ENCODE results near the gene NPFF. TPM values are rescaled to one million over a fixed set of nuclear protein-coding genes. Genes with fewer than 3 reads are reported as not detected.

The NPFF gene
- total and polyA plus RNA-seq, 2 donors (not counting 3 experiments of a cell fraction or from before 2014, with no cell fraction given), result not detected

DNA sequence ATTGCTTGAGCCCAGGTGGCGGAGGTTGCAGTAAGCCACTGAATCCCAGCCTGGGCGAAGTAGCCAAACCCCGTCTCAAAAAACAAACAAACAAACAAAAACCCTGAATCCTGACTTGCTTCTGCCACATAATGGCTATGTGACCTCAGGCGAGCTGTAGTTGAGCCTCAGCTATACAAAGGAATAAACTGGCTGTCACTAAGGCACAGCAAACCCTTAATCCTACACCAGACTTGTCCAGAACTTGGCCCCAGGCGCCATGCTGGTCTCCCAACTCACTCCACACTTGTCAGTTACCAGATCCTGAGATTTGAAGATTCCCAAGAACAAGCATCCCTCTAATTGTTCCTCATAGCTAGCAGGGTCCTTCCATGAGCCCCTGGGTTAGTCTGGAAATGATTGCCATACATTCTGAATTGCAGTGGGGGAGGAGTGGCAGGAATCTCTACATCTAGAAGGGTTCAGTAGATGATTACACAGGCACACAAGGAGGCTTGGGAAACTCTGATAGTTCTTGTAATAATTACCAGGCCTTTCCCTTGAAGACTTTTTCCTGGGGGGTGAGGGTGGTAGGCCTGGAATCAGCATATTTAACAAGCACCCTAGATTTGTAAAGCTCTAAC is 17.9 kb downstream of the NPFF start:
- ChIA-PET CTCF (interaction anchor here (1.0 to 1.4 kb wide), 3 partner anchors 10 to 13 kb away, joined by 3 to 4 read pairs (median 4); partner anchors contain the start of genes MAP3K12 and TARBP2), POLR2A (interaction anchor here (1.6 kb wide), 1 partner anchor 12 kb away, joined by 7 read pairs; the partner anchor contains the start of gene TARBP2)
- TF ChIP-seq EZH2 (IDR thresholded peaks at IDR 0.05; ENCODE audit: borderline replicate concordance, low read depth, low read length, severe bottlenecking), result no peak
- no peak for TF ChIP-seq GATA2 (IDR thresholded peaks at IDR 0.05; ENCODE audit: insufficient read depth, insufficient read length, low read depth, low read length)
- TF ChIP-seq, protein P1, sequence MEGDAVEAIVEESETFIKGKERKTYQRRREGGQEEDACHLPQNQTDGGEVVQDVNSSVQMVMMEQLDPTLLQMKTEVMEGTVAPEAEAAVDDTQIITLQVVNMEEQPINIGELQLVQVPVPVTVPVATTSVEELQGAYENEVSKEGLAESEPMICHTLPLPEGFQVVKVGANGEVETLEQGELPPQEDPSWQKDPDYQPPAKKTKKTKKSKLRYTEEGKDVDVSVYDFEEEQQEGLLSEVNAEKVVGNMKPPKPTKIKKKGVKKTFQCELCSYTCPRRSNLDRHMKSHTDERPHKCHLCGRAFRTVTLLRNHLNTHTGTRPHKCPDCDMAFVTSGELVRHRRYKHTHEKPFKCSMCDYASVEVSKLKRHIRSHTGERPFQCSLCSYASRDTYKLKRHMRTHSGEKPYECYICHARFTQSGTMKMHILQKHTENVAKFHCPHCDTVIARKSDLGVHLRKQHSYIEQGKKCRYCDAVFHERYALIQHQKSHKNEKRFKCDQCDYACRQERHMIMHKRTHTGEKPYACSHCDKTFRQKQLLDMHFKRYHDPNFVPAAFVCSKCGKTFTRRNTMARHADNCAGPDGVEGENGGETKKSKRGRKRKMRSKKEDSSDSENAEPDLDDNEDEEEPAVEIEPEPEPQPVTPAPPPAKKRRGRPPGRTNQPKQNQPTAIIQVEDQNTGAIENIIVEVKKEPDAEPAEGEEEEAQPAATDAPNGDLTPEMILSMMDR (IDR thresholded peaks at IDR 0.05; ENCODE audit: extremely low read depth in 1 of 2, insufficient read depth in 1 of 2, low read depth in 1 of 2, low read length in 2 of 2), result no peak
- no peak for TF ChIP-seq POLR2A (IDR thresholded peaks at IDR 0.05; ENCODE audit: low read depth, low read length)
- TF ChIP-seq MYC (IDR thresholded peaks at IDR 0.05; ENCODE audit: low read depth, low read length), result no peak
- TF ChIP-seq, protein P2, sequence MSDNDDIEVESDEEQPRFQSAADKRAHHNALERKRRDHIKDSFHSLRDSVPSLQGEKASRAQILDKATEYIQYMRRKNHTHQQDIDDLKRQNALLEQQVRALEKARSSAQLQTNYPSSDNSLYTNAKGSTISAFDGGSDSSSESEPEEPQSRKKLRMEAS (IDR thresholded peaks at IDR 0.05; ENCODE audit: insufficient read depth, insufficient read length), result no peak
- TF ChIP-seq JUN (IDR thresholded peaks at IDR 0.05; ENCODE audit: borderline replicate concordance, insufficient read depth, insufficient read length, low read depth), result no peak
- Histone ChIP-seq H3K27me3 (ENCODE audit: control insufficient read depth in 2 of 2, insufficient read depth in 2 of 2, low read length in 2 of 2) (no peaks in the 10 kb centered on the region), H3K27ac (ENCODE audit: insufficient read depth, low read depth, low read length) (no peak overlapping the region), H3K4me1 (ENCODE audit: control insufficient read depth, extremely low read depth, insufficient read depth, low read length) (peaks cover 11% of the 10 kb centered on the region), H3K9me3 (replicated peaks; ENCODE audit: control insufficient read depth, insufficient read depth, low read length) (no peaks in the 10 kb centered on the region), H3K79me2 (ENCODE audit: control insufficient read depth, insufficient read depth, low read length) (no peaks in the 10 kb centered on the region), H3K36me3 (ENCODE audit: control insufficient read depth in 2 of 2, extremely low read depth in 1 of 2, insufficient read depth in 2 of 2, low read length in 2 of 2) (peaks cover 0 to 19% of the 10 kb centered on the region in 2 experiments), H3K4me3 (replicated peaks in 1 of 3; ENCODE audit: insufficient read depth in 1 of 3, low read depth in 1 of 3, low read length in 3 of 3) (no peak overlapping the region), H2AFZ (ENCODE audit: low read depth, low read length) (no peak overlapping the region), H3K9me1 (replicated peaks; ENCODE audit: control insufficient read depth, extremely low read depth, insufficient read depth, low read length) (no peaks in the 10 kb centered on the region), H3K4me2 (ENCODE audit: insufficient read depth, low read length) (no peak overlapping the region), H3K9ac (replicated peaks; ENCODE audit: extremely low read depth, insufficient read depth, low read length) (no peak overlapping the region), H4K20me1 (replicated peaks; ENCODE audit: control insufficient read depth, extremely low read depth, insufficient read depth, low read length) (no peaks in the 10 kb centered on the region)
- FAIRE-seq (no peak), DNase-seq (ENCODE audit: low read depth, low spot score) (no peak)
- BruUV-seq (replicated peaks), result no TSS peak
- intact Hi-C loops (cut with micrococcal nuclease) (no loop called here), dilution Hi-C loops (cut with MboI; ENCODE audit: extremely low pct_ligation_motif_present, low sequenced_read_pairs) (no loop called here)

All from endothelial cell of umbilical vein (primary cell).